GM23338 (cell line): ENCODE measurements around the gene ACOX2. TPM values are rescaled to one million over a fixed set of nuclear protein-coding genes. Genes with fewer than 3 reads are reported as not detected.

Experiments
- ATAC-seq: fragments of 200-7000 bp; cut with Tn5 transposase; 3 replicates; pipeline ENCODE4 v1.9.1; 2020
- DNase-seq: peaks from one replicate; pipeline ENCODE4 v3.0.0-alpha.2; 2015; ENCODE audit warnings: low spot score
- H2AFZ ChIP-seq: fragments of 200-600 bp; sonication (generic); 2 replicates; pipeline ENCODE4 v1.8.0; 2016; ENCODE audit warnings: antibody characterized with exemption, mild to moderate bottlenecking, moderate library complexity
- H3F3A ChIP-seq: fragments of 200-600 bp; sonication (generic); replicated peaks from 2 replicates; pipeline ENCODE4 v1.8.0; 2017; ENCODE audit warnings: antibody characterized with exemption, mixed run types, low read depth
- H3K27ac ChIP-seq: fragments of 200-600 bp; sonication (generic); 2 replicates; pipeline ENCODE4 v1.6.1; 2016; ENCODE audit warnings: low read depth
- H3K27me3 ChIP-seq: fragments of 200-600 bp; sonication (generic); 2 replicates; pipeline ENCODE4 v1.8.0; 2016; ENCODE audit warnings: mild to moderate bottlenecking, mixed run types, moderate library complexity; ENCODE audit not compliant: insufficient read depth
- H3K36me3 ChIP-seq: fragments of 200-600 bp; sonication (generic); 2 replicates; pipeline ENCODE4 v1.8.0; 2016; ENCODE audit warnings: mild to moderate bottlenecking; ENCODE audit not compliant: insufficient read depth
- H3K4me1 ChIP-seq: fragments of 200-600 bp; sonication (generic); 2 replicates; pipeline ENCODE4 v1.8.0; 2016; ENCODE audit warnings: mild to moderate bottlenecking, moderate library complexity; ENCODE audit not compliant: insufficient read depth
- H3K4me2 ChIP-seq: fragments of 200-600 bp; sonication (generic); 2 replicates; pipeline ENCODE4 v1.7.1; 2017; ENCODE audit warnings: mixed run types
- H3K4me3 ChIP-seq: fragments of 200-600 bp; sonication (generic); 2 replicates; pipeline ENCODE4 v1.6.1; 2016; ENCODE audit warnings: mixed run types
- H3K79me2 ChIP-seq: fragments of 200-600 bp; sonication (generic); replicated peaks from 2 replicates; pipeline ENCODE4 v1.8.0; 2017; ENCODE audit warnings: mild to moderate bottlenecking; ENCODE audit not compliant: insufficient read depth
- H3K9me2 ChIP-seq: fragments of 200-600 bp; sonication (generic); 2 replicates; pipeline ENCODE4 v1.8.0; 2017; ENCODE audit not compliant: insufficient read depth
- H4K20me1 ChIP-seq: fragments of 200-600 bp; sonication (generic); replicated peaks from 2 replicates; pipeline ENCODE4 v1.8.0; 2017; ENCODE audit warnings: mild to moderate bottlenecking; ENCODE audit not compliant: insufficient read depth
- H3K27ac Mint-ChIP-seq: 2 replicates; pipeline ENCODE4 v1.8.0; 2020; ENCODE audit warnings: inconsistent platforms, mild to moderate bottlenecking, moderate library complexity, mixed read lengths
- H3K27me3 Mint-ChIP-seq: 3 replicates; pipeline ENCODE4 v1.8.0; 2022; ENCODE audit warnings: low read depth, mild to moderate bottlenecking, moderate library complexity, mixed read lengths, inconsistent platforms; ENCODE audit not compliant: insufficient read depth, poor library complexity
- H3K36me3 Mint-ChIP-seq: 3 replicates; pipeline ENCODE4 v1.8.0; 2021; ENCODE audit warnings: low read depth, mild to moderate bottlenecking, inconsistent platforms, moderate library complexity, mixed read lengths
- H3K4me1 Mint-ChIP-seq: 3 replicates; pipeline ENCODE4 v1.8.0; 2020; ENCODE audit warnings: mild to moderate bottlenecking, inconsistent platforms, mixed read lengths
- H3K4me3 Mint-ChIP-seq: 3 replicates; pipeline ENCODE4 v1.8.0; 2021; ENCODE audit warnings: moderate library complexity, mild to moderate bottlenecking, inconsistent platforms, mixed read lengths
- H3K9me3 Mint-ChIP-seq: 3 replicates; pipeline ENCODE4 v1.8.0; 2020; ENCODE audit warnings: moderate library complexity, mild to moderate bottlenecking, inconsistent platforms, mixed read lengths
- CREB1 ChIP-seq: fragments of 250-450 bp; sonication (Bioruptor Pico); IDR thresholded peaks from 2 replicates; pipeline ENCODE4 v1.5.0; 2020; ENCODE audit warnings: low read depth, mild to moderate bottlenecking, moderate library complexity
- ETS1 ChIP-seq: IDR thresholded peaks from 2 replicates; pipeline ENCODE4 v1.6.1; 2016; ENCODE audit warnings: antibody characterized with exemption
- EZH2 ChIP-seq: fragments of 200-600 bp; sonication (generic); IDR thresholded peaks from one replicate; pipeline ENCODE4 v1.8.0; 2017; ENCODE audit warnings: antibody characterized with exemption, mild to moderate bottlenecking, low read depth; ENCODE audit not compliant: unreplicated experiment
- EZH2phosphoT487 ChIP-seq: fragments of 200-600 bp; sonication (generic); IDR thresholded peaks from one replicate; pipeline ENCODE4 v1.8.1; 2018; ENCODE audit warnings: antibody characterized with exemption; ENCODE audit not compliant: unreplicated experiment
- JUNB ChIP-seq: IDR thresholded peaks from one replicate; pipeline ENCODE4 v1.6.1; 2016; ENCODE audit warnings: antibody characterized with exemption; ENCODE audit not compliant: unreplicated experiment
- NANOG ChIP-seq: IDR thresholded peaks from 2 replicates; pipeline ENCODE4 v1.6.1; 2016; ENCODE audit warnings: antibody characterized with exemption, borderline replicate concordance
- POLR2AphosphoS5 ChIP-seq: IDR thresholded peaks from 2 replicates; pipeline ENCODE4 v1.6.1; 2016; ENCODE audit warnings: antibody characterized with exemption, low read depth
- REST ChIP-seq: IDR thresholded peaks from one replicate; pipeline ENCODE4 v1.6.1; 2018; ENCODE audit warnings: antibody characterized with exemption; ENCODE audit not compliant: unreplicated experiment
- STAT1 ChIP-seq: IDR thresholded peaks from one replicate; pipeline ENCODE4 v1.6.1; 2016; ENCODE audit warnings: antibody characterized with exemption; ENCODE audit not compliant: unreplicated experiment
- ZNF114 ChIP-seq: fragments of 250-450 bp; sonication (Bioruptor Pico); IDR thresholded peaks from 2 replicates; pipeline ENCODE4 v1.5.0; 2020; ENCODE audit warnings: mild to moderate bottlenecking, moderate library complexity
- ZNF331 ChIP-seq: fragments of 250-450 bp; sonication (Bioruptor Pico); IDR thresholded peaks from 2 replicates; pipeline ENCODE4 v1.5.0; 2020; ENCODE audit warnings: low read depth, mild to moderate bottlenecking, moderate library complexity
- polyA plus RNA-seq: library from polyadenylated mRNA; unstranded; fragments of >200 nt; fragmentation: Nextera tagmentation; extraction: Ambion mirVana; gene quantifications from 2 replicates; pipeline ENCODE4 v1.2.1, GENCODE V29; 2016
- total RNA-seq: library from RNA; depleted of rRNA; stranded (reverse); fragments of >200 nt; shearing (Covaris generic); gene quantifications from 2 replicates; pipeline ENCODE4 v1.2.3, GENCODE V29; 2014
- TF ChIP-seq, protein P1 (sequence below): fragments of 250-450 bp; sonication (Bioruptor Pico); IDR thresholded peaks from 2 replicates; pipeline ENCODE4 v1.5.0; 2020; ENCODE audit warnings: mild to moderate bottlenecking, moderate library complexity
- TF ChIP-seq, protein P2 (sequence below), 2 experiments: fragments of 200-600 bp in 1 of 2; sonication (generic) in 1 of 2; conservative IDR thresholded peaks; 2 replicates each; pipeline versions ENCODE4 v1.5.1 to v1.6.1; 2016 to 2017; ENCODE audit warnings: antibody characterized with exemption in 2 of 2, low read depth in 2 of 2, mild to moderate bottlenecking in 2 of 2, moderate library complexity in 1 of 2

The ACOX2 gene
- total and polyA plus RNA-seq, 2 experiments from 2014 or later = 1.1 to 1.9 TPM

- H3K27ac ChIP-seq = no peak overlapping the region
- H3K4me3 ChIP-seq = no peak overlapping the region
- TF ChIP-seq STAT1 (no peak), ETS1 (no peak), NANOG (no peak), ZNF331 (CRISPR knock-in tag) (no peak), ZNF114 (no peak), EZH2phosphoT487 (no peak), REST (no peak), POLR2AphosphoS5 (no peak), EZH2 (no peak), CREB1 (CRISPR knock-in tag) (no peak), JUNB (no peak)
- TF ChIP-seq, protein P1, sequence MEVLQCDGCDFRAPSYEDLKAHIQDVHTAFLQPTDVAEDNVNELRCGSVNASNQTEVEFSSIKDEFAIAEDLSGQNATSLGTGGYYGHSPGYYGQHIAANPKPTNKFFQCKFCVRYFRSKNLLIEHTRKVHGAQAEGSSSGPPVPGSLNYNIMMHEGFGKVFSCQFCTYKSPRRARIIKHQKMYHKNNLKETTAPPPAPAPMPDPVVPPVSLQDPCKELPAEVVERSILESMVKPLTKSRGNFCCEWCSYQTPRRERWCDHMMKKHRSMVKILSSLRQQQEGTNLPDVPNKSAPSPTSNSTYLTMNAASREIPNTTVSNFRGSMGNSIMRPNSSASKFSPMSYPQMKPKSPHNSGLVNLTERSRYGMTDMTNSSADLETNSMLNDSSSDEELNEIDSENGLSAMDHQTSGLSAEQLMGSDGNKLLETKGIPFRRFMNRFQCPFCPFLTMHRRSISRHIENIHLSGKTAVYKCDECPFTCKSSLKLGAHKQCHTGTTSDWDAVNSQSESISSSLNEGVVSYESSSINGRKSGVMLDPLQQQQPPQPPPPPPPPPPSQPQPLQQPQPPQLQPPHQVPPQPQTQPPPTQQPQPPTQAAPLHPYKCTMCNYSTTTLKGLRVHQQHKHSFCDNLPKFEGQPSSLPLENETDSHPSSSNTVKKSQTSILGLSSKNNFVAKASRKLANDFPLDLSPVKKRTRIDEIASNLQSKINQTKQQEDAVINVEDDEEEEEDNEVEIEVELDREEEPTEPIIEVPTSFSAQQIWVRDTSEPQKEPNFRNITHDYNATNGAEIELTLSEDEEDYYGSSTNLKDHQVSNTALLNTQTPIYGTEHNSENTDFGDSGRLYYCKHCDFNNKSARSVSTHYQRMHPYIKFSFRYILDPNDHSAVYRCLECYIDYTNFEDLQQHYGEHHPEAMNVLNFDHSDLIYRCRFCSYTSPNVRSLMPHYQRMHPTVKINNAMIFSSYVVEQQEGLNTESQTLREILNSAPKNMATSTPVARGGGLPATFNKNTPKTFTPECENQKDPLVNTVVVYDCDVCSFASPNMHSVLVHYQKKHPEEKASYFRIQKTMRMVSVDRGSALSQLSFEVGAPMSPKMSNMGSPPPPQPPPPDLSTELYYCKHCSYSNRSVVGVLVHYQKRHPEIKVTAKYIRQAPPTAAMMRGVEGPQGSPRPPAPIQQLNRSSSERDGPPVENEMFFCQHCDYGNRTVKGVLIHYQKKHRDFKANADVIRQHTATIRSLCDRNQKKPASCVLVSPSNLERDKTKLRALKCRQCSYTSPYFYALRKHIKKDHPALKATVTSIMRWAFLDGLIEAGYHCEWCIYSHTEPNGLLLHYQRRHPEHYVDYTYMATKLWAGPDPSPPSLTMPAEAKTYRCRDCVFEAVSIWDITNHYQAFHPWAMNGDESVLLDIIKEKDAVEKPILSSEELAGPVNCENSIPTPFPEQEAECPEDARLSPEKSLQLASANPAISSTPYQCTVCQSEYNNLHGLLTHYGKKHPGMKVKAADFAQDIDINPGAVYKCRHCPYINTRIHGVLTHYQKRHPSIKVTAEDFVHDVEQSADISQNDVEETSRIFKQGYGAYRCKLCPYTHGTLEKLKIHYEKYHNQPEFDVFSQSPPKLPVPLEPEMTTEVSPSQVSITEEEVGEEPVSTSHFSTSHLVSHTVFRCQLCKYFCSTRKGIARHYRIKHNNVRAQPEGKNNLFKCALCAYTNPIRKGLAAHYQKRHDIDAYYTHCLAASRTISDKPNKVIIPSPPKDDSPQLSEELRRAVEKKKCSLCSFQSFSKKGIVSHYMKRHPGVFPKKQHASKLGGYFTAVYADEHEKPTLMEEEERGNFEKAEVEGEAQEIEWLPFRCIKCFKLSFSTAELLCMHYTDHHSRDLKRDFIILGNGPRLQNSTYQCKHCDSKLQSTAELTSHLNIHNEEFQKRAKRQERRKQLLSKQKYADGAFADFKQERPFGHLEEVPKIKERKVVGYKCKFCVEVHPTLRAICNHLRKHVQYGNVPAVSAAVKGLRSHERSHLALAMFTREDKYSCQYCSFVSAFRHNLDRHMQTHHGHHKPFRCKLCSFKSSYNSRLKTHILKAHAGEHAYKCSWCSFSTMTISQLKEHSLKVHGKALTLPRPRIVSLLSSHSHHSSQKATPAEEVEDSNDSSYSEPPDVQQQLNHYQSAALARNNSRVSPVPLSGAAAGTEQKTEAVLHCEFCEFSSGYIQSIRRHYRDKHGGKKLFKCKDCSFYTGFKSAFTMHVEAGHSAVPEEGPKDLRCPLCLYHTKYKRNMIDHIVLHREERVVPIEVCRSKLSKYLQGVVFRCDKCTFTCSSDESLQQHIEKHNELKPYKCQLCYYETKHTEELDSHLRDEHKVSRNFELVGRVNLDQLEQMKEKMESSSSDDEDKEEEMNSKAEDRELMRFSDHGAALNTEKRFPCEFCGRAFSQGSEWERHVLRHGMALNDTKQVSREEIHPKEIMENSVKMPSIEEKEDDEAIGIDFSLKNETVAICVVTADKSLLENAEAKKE (CRISPR knock-in tag) = no peak
- TF ChIP-seq, protein P2, sequence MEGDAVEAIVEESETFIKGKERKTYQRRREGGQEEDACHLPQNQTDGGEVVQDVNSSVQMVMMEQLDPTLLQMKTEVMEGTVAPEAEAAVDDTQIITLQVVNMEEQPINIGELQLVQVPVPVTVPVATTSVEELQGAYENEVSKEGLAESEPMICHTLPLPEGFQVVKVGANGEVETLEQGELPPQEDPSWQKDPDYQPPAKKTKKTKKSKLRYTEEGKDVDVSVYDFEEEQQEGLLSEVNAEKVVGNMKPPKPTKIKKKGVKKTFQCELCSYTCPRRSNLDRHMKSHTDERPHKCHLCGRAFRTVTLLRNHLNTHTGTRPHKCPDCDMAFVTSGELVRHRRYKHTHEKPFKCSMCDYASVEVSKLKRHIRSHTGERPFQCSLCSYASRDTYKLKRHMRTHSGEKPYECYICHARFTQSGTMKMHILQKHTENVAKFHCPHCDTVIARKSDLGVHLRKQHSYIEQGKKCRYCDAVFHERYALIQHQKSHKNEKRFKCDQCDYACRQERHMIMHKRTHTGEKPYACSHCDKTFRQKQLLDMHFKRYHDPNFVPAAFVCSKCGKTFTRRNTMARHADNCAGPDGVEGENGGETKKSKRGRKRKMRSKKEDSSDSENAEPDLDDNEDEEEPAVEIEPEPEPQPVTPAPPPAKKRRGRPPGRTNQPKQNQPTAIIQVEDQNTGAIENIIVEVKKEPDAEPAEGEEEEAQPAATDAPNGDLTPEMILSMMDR (conservative IDR thresholded peaks at IDR 0.05; ENCODE audit: low read depth in 2 of 2) = no peak
- H3K36me3 Mint-ChIP-seq = peaks cover 13% of the 10 kb centered on the region
- H3K4me1 ChIP-seq = no peaks in the 10 kb centered on the region
- DNase-seq (no peak), ATAC-seq (no peak)
- H3K27me3 ChIP-seq = no peaks in the 10 kb centered on the region
- H3K27me3 Mint-ChIP-seq = peaks cover 2% of the 10 kb centered on the region
- no peak overlapping the region; the same call in 1 of the 2 replicates for H2AFZ ChIP-seq
- H3K36me3 ChIP-seq = no peaks in the 10 kb centered on the region
- no peak overlapping the region for H3K4me2 ChIP-seq
- no peak overlapping the region for H3K4me3 Mint-ChIP-seq
- H3K9me2 ChIP-seq = no peaks in the 10 kb centered on the region
- H4K20me1 ChIP-seq = no peaks in the 10 kb centered on the region
- H3F3A ChIP-seq = no peaks in the 10 kb centered on the region
- no peak overlapping the region for H3K27ac Mint-ChIP-seq
- peaks cover 13% of the 10 kb centered on the region for H3K4me1 Mint-ChIP-seq
- H3K9me3 Mint-ChIP-seq = peaks cover 29% of the 10 kb centered on the region
- no peaks in the 10 kb centered on the region for H3K79me2 ChIP-seq
Observed at GRCh38 chr3:58555203-58555602, 18.2 kb upstream of the ACOX2 start.
